SK-N-MC (cell line): ENCODE measurements around the gene CAND2.

ENCODE experiments used
- EZH2 ChIP-seq: fragments of 200-600 bp; sonication (generic); IDR thresholded peaks from one replicate; pipeline ENCODE4 v1.6.1; 2017; ENCODE audit warnings: antibody characterized with exemption
- FOXP2 ChIP-seq: optimal IDR thresholded peaks from 2 replicates; pipeline ENCODE3; 2011; ENCODE audit warnings: mild to moderate bottlenecking, moderate library complexity; ENCODE audit not compliant: insufficient read depth; ENCODE audit errors: extremely low read length, control extremely low read depth
- POLR2AphosphoS5 ChIP-seq: IDR thresholded peaks from 2 replicates; pipeline ENCODE4 v1.6.1; 2012; ENCODE audit warnings: mild to moderate bottlenecking, low read depth, low read length, borderline replicate concordance

DNA sequence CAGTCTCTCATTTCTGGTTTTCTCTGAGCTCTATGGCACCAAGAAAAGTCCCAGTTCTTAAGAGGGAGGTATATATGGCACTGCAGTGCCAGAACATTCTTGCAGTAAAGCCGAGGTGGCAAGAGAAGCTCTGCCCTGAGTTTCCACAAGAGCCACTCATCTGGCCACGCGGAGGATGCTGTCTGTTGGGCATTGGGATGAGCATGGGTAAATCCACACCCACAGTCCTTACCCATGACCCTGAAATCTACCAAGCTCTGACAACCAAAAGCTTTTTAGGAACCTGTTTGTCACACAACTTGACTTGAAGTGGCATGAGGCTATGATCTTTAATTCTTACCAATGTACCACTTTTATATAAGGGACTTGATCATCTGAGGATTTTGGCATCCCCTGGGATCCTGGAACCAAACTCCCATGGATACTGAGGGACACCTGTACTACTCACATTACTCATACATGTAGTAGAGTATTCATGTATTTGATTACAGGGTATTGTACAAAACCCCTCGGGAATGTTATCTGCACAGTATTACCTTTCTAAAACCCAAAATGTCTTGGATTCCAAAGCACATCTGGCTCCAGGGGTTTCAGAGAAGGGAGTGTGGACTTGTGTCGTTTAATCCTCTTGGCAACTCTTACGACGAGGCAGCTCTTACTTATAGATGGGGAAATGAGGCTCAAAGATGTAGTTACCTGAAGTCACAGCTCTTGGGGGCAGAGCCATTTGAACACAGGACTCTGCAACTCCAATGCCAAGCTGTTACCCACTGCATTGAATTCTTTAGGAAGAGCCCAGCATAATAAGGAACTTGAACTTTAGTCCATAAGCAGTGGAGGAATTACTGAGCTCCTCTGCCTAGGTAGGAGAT lies 36.1 kb downstream of the CAND2 start:
- TF ChIP-seq POLR2AphosphoS5 (peak; percentile 32), EZH2 (no peak), FOXP2 (no peak)
